ENCODE results near the gene TRAPPC2L. TPM values are rescaled to one million over a fixed set of nuclear protein-coding genes. Genes with fewer than 3 reads are reported as not detected.

The TRAPPC2L gene
- total RNA-seq, 2 experiments from 2014 or later: 27.6 to 44.9 TPM

- H3K4me2 ChIP-seq (ENCODE audit: low read length): no peak overlapping the region
- no peak overlapping the region for H3K27ac ChIP-seq (ENCODE audit: low read depth, low read length, poor library complexity, severe bottlenecking)
- H3K9me2 ChIP-seq (ENCODE audit: insufficient read depth, low read length): no peaks in the 10 kb centered on the region
- H3K79me2 ChIP-seq (ENCODE audit: insufficient read depth, low read depth, low read length): no peaks in the 10 kb centered on the region
- no peak overlapping the region for H2AFZ ChIP-seq (ENCODE audit: low read length)
- ChIA-PET CTCF (ENCODE audit: unreplicated experiment) (no interaction called here), POLR2A (no interaction called here)
- H3K4me1 ChIP-seq (ENCODE audit: insufficient read depth, low read length, poor library complexity, severe bottlenecking): no peaks in the 10 kb centered on the region
- no peaks in the 10 kb centered on the region for H3K9me3 ChIP-seq (ENCODE audit: low read length)
- DNase-seq (ENCODE audit: low spot score): no peak
- no TSS peak for BruUV-seq (replicated peaks)
- no peaks in the 10 kb centered on the region for H3K36me3 ChIP-seq (ENCODE audit: insufficient read depth, low read length)
- H3K4me3 ChIP-seq (ENCODE audit: low read depth, low read length, poor library complexity, severe bottlenecking): no peak overlapping the region
- intact Hi-C loops (cut with micrococcal nuclease; ENCODE audit: unreplicated experiment): no loop called here
- H4K20me1 ChIP-seq (ENCODE audit: insufficient read depth, low read length): no peaks in the 10 kb centered on the region
- TF ChIP-seq CTCF (conservative IDR thresholded peaks at IDR 0.05; ENCODE audit: low read length) (no peak), EZH2phosphoT487 (IDR thresholded peaks at IDR 0.05; ENCODE audit: borderline replicate concordance, low read depth, low read length) (no peak)
These were observed 27.0 kb downstream of the TRAPPC2L start for GRCh38 chr16:88883946-88884345.

GRCh38 chr16:88884569-88885271, 27.8 kb downstream of the TRAPPC2L start:
- no peak for DNase-seq (ENCODE audit: low spot score)
- H3K36me3 ChIP-seq (ENCODE audit: insufficient read depth, low read length): no peaks in the 10 kb centered on the region
- intact Hi-C loops (cut with micrococcal nuclease; ENCODE audit: unreplicated experiment): no loop called here
- no peaks in the 10 kb centered on the region for H3K9me2 ChIP-seq (ENCODE audit: insufficient read depth, low read length)
- ChIA-PET POLR2A (no interaction called here), CTCF (ENCODE audit: unreplicated experiment) (no interaction called here)
- no peak overlapping the region for H2AFZ ChIP-seq (ENCODE audit: low read length)
- no peaks in the 10 kb centered on the region for H3K4me1 ChIP-seq (ENCODE audit: insufficient read depth, low read length, poor library complexity, severe bottlenecking)
- no peaks in the 10 kb centered on the region for H3K9me3 ChIP-seq (ENCODE audit: low read length)
- BruUV-seq (replicated peaks): no TSS peak
- H3K79me2 ChIP-seq (ENCODE audit: insufficient read depth, low read depth, low read length): no peaks in the 10 kb centered on the region
- H3K4me2 ChIP-seq (ENCODE audit: low read length): no peak overlapping the region
- TF ChIP-seq EZH2phosphoT487 (IDR thresholded peaks at IDR 0.05; ENCODE audit: borderline replicate concordance, low read depth, low read length): no peak
- TF ChIP-seq CTCF (conservative IDR thresholded peaks at IDR 0.05; ENCODE audit: low read length): no peak
- H3K4me3 ChIP-seq (ENCODE audit: low read depth, low read length, poor library complexity, severe bottlenecking): no peak overlapping the region
- no peak overlapping the region for H3K27ac ChIP-seq (ENCODE audit: low read depth, low read length, poor library complexity, severe bottlenecking)
- H4K20me1 ChIP-seq (ENCODE audit: insufficient read depth, low read length): no peaks in the 10 kb centered on the region

GRCh38 chr16:88885693-88886280, 28.9 kb downstream of the TRAPPC2L start:
- no peak overlapping the region for H2AFZ ChIP-seq (ENCODE audit: low read length)
- H3K27ac ChIP-seq (ENCODE audit: low read depth, low read length, poor library complexity, severe bottlenecking): no peak overlapping the region
- H3K4me3 ChIP-seq (ENCODE audit: low read depth, low read length, poor library complexity, severe bottlenecking): no peak overlapping the region
- TF ChIP-seq CTCF (conservative IDR thresholded peaks at IDR 0.05; ENCODE audit: low read length) (no peak), EZH2phosphoT487 (IDR thresholded peaks at IDR 0.05; ENCODE audit: borderline replicate concordance, low read depth, low read length) (no peak)
- H3K4me1 ChIP-seq (ENCODE audit: insufficient read depth, low read length, poor library complexity, severe bottlenecking): no peaks in the 10 kb centered on the region
- intact Hi-C loops (cut with micrococcal nuclease; ENCODE audit: unreplicated experiment): no loop called here
- no peak overlapping the region for H3K4me2 ChIP-seq (ENCODE audit: low read length)
- CTCF ChIA-PET (ENCODE audit: unreplicated experiment): no interaction called here
- POLR2A ChIA-PET: no interaction called here
- H3K36me3 ChIP-seq (ENCODE audit: insufficient read depth, low read length): no peaks in the 10 kb centered on the region
- BruUV-seq (replicated peaks): no TSS peak
- H3K9me3 ChIP-seq (ENCODE audit: low read length): no peaks in the 10 kb centered on the region
- no peaks in the 10 kb centered on the region for H3K9me2 ChIP-seq (ENCODE audit: insufficient read depth, low read length)
- H4K20me1 ChIP-seq (ENCODE audit: insufficient read depth, low read length): no peaks in the 10 kb centered on the region
- DNase-seq (ENCODE audit: low spot score): no peak
- no peaks in the 10 kb centered on the region for H3K79me2 ChIP-seq (ENCODE audit: insufficient read depth, low read depth, low read length)
